ENCODE measurements around the gene ZRANB3. TPM values are rescaled to one million over a fixed set of nuclear protein-coding genes. Genes with fewer than 3 reads are reported as not detected.

Gene ZRANB3
- total RNA-seq, 1 experiment from 2014 or later: 16.3 TPM

GRCh38 chr2:135561925-135562324 lies 30.9 kb upstream of the ZRANB3 start:
- ChIA-PET POLR2A (interaction anchor here (0.8 to 1.5 kb wide), 3 partner anchors 8 to 31 kb away, joined by 3 to 4 read pairs (median 3); partner anchors contain the start of genes R3HDM1 and ZRANB3), CTCF (interaction anchor here (0.7 to 1.8 kb wide), 2 partner anchors 10 to 76 kb away, joined by 3 to 4 read pairs; no protein-coding TSS in a partner anchor)
- H3K4me1 Mint-ChIP-seq (ENCODE audit: insufficient read depth, unreplicated experiment): peaks cover 19% of the 10 kb centered on the region
- no peaks in the 10 kb centered on the region for H3K27me3 Mint-ChIP-seq (ENCODE audit: insufficient read depth, unreplicated experiment)
- DNase-seq (ENCODE audit: unreplicated experiment): no peak
- peaks cover 6% of the 10 kb centered on the region for H3K36me3 Mint-ChIP-seq (ENCODE audit: insufficient read depth, unreplicated experiment)
- no peak for TF ChIP-seq CTCF (IDR thresholded peaks at IDR 0.05; ENCODE audit: unreplicated experiment)
- no peak overlapping the region for H3K27ac Mint-ChIP-seq (ENCODE audit: low read depth, unreplicated experiment)
- no TSS peak for BruUV-seq (replicated peaks)
- no peak overlapping the region for H3K4me3 Mint-ChIP-seq (ENCODE audit: unreplicated experiment)
- intact Hi-C loops (cut with micrococcal nuclease): no loop called here
- H3K9me3 Mint-ChIP-seq (ENCODE audit: unreplicated experiment): no peaks in the 10 kb centered on the region

- ChIA-PET CTCF (interaction anchor here (1.0 kb wide), 2 partner anchors 230 to 301 kb away, joined by 3 read pairs; no protein-coding TSS in a partner anchor), POLR2A (interaction anchor here (1.0 kb wide), 1 partner anchor 12 kb away, joined by 3 read pairs; no protein-coding TSS in a partner anchor)
- H3K4me3 Mint-ChIP-seq (ENCODE audit: unreplicated experiment): no peak overlapping the region
- no peak for DNase-seq (ENCODE audit: unreplicated experiment)
- no peak overlapping the region for H3K27ac Mint-ChIP-seq (ENCODE audit: low read depth, unreplicated experiment)
- no peaks in the 10 kb centered on the region for H3K27me3 Mint-ChIP-seq (ENCODE audit: insufficient read depth, unreplicated experiment)
- no peak for TF ChIP-seq CTCF (IDR thresholded peaks at IDR 0.05; ENCODE audit: unreplicated experiment)
- H3K9me3 Mint-ChIP-seq (ENCODE audit: unreplicated experiment): no peaks in the 10 kb centered on the region
- H3K36me3 Mint-ChIP-seq (ENCODE audit: insufficient read depth, unreplicated experiment): no peaks in the 10 kb centered on the region
- no TSS peak for BruUV-seq (replicated peaks)
- intact Hi-C loops (cut with micrococcal nuclease): no loop called here
- H3K4me1 Mint-ChIP-seq (ENCODE audit: insufficient read depth, unreplicated experiment): peaks cover 27% of the 10 kb centered on the region
Measured at GRCh38 chr2:135557530-135557929, 26.5 kb upstream of the ZRANB3 start.

GRCh38 chr2:135555311-135555710 lies 24.3 kb upstream of the ZRANB3 start:
- TF ChIP-seq CTCF (IDR thresholded peaks at IDR 0.05; ENCODE audit: unreplicated experiment): no peak
- H3K27me3 Mint-ChIP-seq (ENCODE audit: insufficient read depth, unreplicated experiment): no peaks in the 10 kb centered on the region
- H3K9me3 Mint-ChIP-seq (ENCODE audit: unreplicated experiment): no peaks in the 10 kb centered on the region
- no peaks in the 10 kb centered on the region for H3K36me3 Mint-ChIP-seq (ENCODE audit: insufficient read depth, unreplicated experiment)
- no peak overlapping the region for H3K4me3 Mint-ChIP-seq (ENCODE audit: unreplicated experiment)
- POLR2A ChIA-PET: no interaction called here
- CTCF ChIA-PET: no interaction called here
- no peak overlapping the region for H3K27ac Mint-ChIP-seq (ENCODE audit: low read depth, unreplicated experiment)
- no TSS peak for BruUV-seq (replicated peaks)
- no peak for DNase-seq (ENCODE audit: unreplicated experiment)
- H3K4me1 Mint-ChIP-seq (ENCODE audit: insufficient read depth, unreplicated experiment): peaks cover 27% of the 10 kb centered on the region
- intact Hi-C loops (cut with micrococcal nuclease): no loop called here

GRCh38 chr2:135552887-135553286 lies 21.9 kb upstream of the ZRANB3 start:
- Mint-ChIP-seq H3K4me3 (ENCODE audit: unreplicated experiment) (no peak overlapping the region), H3K27ac (ENCODE audit: low read depth, unreplicated experiment) (no peak overlapping the region), H3K9me3 (ENCODE audit: unreplicated experiment) (no peaks in the 10 kb centered on the region), H3K27me3 (ENCODE audit: insufficient read depth, unreplicated experiment) (no peaks in the 10 kb centered on the region), H3K36me3 (ENCODE audit: insufficient read depth, unreplicated experiment) (no peaks in the 10 kb centered on the region), H3K4me1 (ENCODE audit: insufficient read depth, unreplicated experiment) (peaks cover 18% of the 10 kb centered on the region)
- TF ChIP-seq CTCF (IDR thresholded peaks at IDR 0.05; ENCODE audit: unreplicated experiment): no peak
- POLR2A ChIA-PET: no interaction called here
- intact Hi-C loops (cut with micrococcal nuclease): no loop called here
- DNase-seq (ENCODE audit: unreplicated experiment): no peak
- no TSS peak for BruUV-seq (replicated peaks)
- CTCF ChIA-PET: interaction anchor here (0.7 to 1.0 kb wide), 3 partner anchors 39 to 543 kb away, joined by 3 to 4 read pairs (median 4); no protein-coding TSS in a partner anchor

Measured in MCF 10A (cell line).